ENCODE results near the gene CIT.

Gene CIT

DNA sequence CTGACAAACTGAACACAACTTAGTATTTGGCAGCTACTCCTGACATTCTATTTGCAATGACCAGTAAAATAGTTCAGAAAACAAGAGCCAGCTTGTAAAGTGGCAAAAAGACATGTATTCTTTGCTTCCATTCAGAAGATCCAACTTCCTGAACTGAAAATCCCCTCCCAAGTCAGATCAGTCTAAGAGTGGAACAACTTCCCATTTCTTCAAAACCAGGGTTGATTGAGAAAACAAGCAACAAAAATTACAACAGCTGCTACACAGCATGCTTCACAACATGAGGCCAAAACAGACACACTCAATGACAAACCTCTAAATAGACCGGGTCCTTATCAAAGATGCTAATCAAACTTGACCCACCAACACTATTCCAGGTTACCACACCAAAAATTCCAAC lies 40.3 kb downstream of the CIT start:
- H3K9me3 ChIP-seq (ENCODE audit: low read length): no peaks in the 10 kb centered on the region
- H3F3A ChIP-seq (ENCODE audit: insufficient read depth, low read length): no peaks in the 10 kb centered on the region
- H3K4me2 ChIP-seq (ENCODE audit: low read length): no peak overlapping the region
- peaks cover 7% of the 10 kb centered on the region for H3K4me1 ChIP-seq (ENCODE audit: insufficient read depth, low read length, severe bottlenecking)
- no peak overlapping the region for H3K9ac ChIP-seq (ENCODE audit: low read length)
- H3K27me3 ChIP-seq (ENCODE audit: insufficient read depth, low read length): no peaks in the 10 kb centered on the region
- no peak overlapping the region for H2AFZ ChIP-seq (ENCODE audit: low read length)
- TF ChIP-seq EZH2 (IDR thresholded peaks at IDR 0.05; ENCODE audit: borderline replicate concordance, low read length): no peak
- TF ChIP-seq, protein P1, sequence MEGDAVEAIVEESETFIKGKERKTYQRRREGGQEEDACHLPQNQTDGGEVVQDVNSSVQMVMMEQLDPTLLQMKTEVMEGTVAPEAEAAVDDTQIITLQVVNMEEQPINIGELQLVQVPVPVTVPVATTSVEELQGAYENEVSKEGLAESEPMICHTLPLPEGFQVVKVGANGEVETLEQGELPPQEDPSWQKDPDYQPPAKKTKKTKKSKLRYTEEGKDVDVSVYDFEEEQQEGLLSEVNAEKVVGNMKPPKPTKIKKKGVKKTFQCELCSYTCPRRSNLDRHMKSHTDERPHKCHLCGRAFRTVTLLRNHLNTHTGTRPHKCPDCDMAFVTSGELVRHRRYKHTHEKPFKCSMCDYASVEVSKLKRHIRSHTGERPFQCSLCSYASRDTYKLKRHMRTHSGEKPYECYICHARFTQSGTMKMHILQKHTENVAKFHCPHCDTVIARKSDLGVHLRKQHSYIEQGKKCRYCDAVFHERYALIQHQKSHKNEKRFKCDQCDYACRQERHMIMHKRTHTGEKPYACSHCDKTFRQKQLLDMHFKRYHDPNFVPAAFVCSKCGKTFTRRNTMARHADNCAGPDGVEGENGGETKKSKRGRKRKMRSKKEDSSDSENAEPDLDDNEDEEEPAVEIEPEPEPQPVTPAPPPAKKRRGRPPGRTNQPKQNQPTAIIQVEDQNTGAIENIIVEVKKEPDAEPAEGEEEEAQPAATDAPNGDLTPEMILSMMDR (IDR thresholded peaks at IDR 0.05; ENCODE audit: low read length): no peak
- H3K9me2 ChIP-seq (ENCODE audit: low read depth, low read length): no peaks in the 10 kb centered on the region
- H3K79me2 ChIP-seq (ENCODE audit: insufficient read depth, low read length): no peaks in the 10 kb centered on the region
- peaks cover 59% of the 10 kb centered on the region for H3K36me3 ChIP-seq (ENCODE audit: insufficient read depth, low read length)
- H3K4me3 ChIP-seq (ENCODE audit: low read depth, low read length, poor library complexity, severe bottlenecking): no peak overlapping the region
- H4K20me1 ChIP-seq (ENCODE audit: insufficient read depth, low read length): no peaks in the 10 kb centered on the region
- no peak overlapping the region for H3K27ac ChIP-seq (ENCODE audit: low read depth, low read length, poor library complexity, severe bottlenecking)

DNA sequence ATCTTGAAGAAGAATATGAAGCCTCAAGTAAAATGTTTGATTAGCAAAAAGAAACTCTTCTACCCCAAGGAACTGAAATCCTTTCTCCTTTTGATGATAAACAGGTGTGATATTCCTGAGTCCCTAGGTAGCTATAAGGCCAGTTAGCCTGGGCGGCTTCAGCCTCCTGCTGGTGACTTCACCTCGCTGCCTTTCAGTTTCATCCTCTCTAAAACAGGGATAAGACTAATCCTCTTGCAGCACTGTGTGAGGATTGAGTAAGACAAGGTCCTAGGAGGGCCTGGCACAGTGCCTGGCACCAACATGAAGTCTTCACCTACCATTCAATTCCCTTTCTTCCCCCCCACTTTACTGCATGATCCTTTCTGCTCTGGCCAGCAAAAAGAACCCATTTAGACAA lies 42.1 kb downstream of the CIT start:
- H3K9me3 ChIP-seq (ENCODE audit: low read length): no peaks in the 10 kb centered on the region
- H3K9ac ChIP-seq (ENCODE audit: low read length): no peak overlapping the region
- peaks cover 45% of the 10 kb centered on the region for H3K36me3 ChIP-seq (ENCODE audit: insufficient read depth, low read length)
- H3K27ac ChIP-seq (ENCODE audit: low read depth, low read length, poor library complexity, severe bottlenecking): no peak overlapping the region
- H2AFZ ChIP-seq (ENCODE audit: low read length): no peak overlapping the region
- H3K4me2 ChIP-seq (ENCODE audit: low read length): no peak overlapping the region
- H3K4me1 ChIP-seq (ENCODE audit: insufficient read depth, low read length, severe bottlenecking): peaks cover under 1% of the 10 kb centered on the region
- no peak overlapping the region for H3K4me3 ChIP-seq (ENCODE audit: low read depth, low read length, poor library complexity, severe bottlenecking)
- H3K27me3 ChIP-seq (ENCODE audit: insufficient read depth, low read length): no peaks in the 10 kb centered on the region
- no peaks in the 10 kb centered on the region for H3K9me2 ChIP-seq (ENCODE audit: low read depth, low read length)
- TF ChIP-seq, protein P1 (IDR thresholded peaks at IDR 0.05; ENCODE audit: low read length): no peak
- TF ChIP-seq EZH2 (IDR thresholded peaks at IDR 0.05; ENCODE audit: borderline replicate concordance, low read length): no peak
- no peaks in the 10 kb centered on the region for H4K20me1 ChIP-seq (ENCODE audit: insufficient read depth, low read length)
- no peaks in the 10 kb centered on the region for H3K79me2 ChIP-seq (ENCODE audit: insufficient read depth, low read length)
- H3F3A ChIP-seq (ENCODE audit: insufficient read depth, low read length): no peaks in the 10 kb centered on the region

DNA sequence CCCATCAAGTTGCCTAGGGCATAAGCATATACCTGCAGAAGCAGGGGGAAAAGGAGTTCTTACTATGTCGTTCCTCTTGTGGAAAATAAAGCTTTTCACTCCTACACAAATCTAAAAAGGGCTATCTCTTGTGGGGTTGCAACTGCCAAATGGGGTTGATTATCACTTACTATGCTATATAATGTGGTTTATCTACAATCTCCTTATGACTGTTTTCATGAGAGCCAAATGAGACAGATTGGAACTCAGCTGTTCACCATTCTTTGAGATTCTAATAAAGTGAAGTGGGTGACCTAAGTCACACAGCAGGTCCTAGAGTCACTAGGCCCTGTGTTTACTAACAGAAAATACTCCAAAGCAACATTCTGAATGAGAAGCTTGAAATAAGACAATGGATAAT lies 47.7 kb downstream of the CIT start:
- Histone ChIP-seq H4K20me1 (ENCODE audit: insufficient read depth, low read length) (no peaks in the 10 kb centered on the region), H3K4me2 (ENCODE audit: low read length) (no peak overlapping the region), H3K27ac (ENCODE audit: low read depth, low read length, poor library complexity, severe bottlenecking) (no peak overlapping the region), H3K9ac (ENCODE audit: low read length) (no peak overlapping the region), H3K36me3 (ENCODE audit: insufficient read depth, low read length) (peaks cover 49% of the 10 kb centered on the region), H2AFZ (ENCODE audit: low read length) (no peak overlapping the region), H3K4me3 (ENCODE audit: low read depth, low read length, poor library complexity, severe bottlenecking) (no peak overlapping the region), H3F3A (ENCODE audit: insufficient read depth, low read length) (no peaks in the 10 kb centered on the region), H3K9me3 (ENCODE audit: low read length) (no peaks in the 10 kb centered on the region), H3K79me2 (ENCODE audit: insufficient read depth, low read length) (no peaks in the 10 kb centered on the region), H3K4me1 (ENCODE audit: insufficient read depth, low read length, severe bottlenecking) (no peaks in the 10 kb centered on the region), H3K27me3 (ENCODE audit: insufficient read depth, low read length) (no peaks in the 10 kb centered on the region), H3K9me2 (ENCODE audit: low read depth, low read length) (no peaks in the 10 kb centered on the region)
- TF ChIP-seq, protein P1 (IDR thresholded peaks at IDR 0.05; ENCODE audit: low read length): no peak
- TF ChIP-seq EZH2 (IDR thresholded peaks at IDR 0.05; ENCODE audit: borderline replicate concordance, low read length): no peak

All from OCI-LY1 (cell line).